PC-9 (cell line): Measurements from ENCODE around the gene JADE1. TPM values are rescaled to one million over a fixed set of nuclear protein-coding genes. Genes with fewer than 3 reads are reported as not detected.

ENCODE experiments used
- BruUV-seq: library from RNA; stranded (reverse); fragments of 400-500 nt; replicated peaks from 2 replicates; lab custom pipeline; 2021; lab: Mats Ljungman, UMichigan
- CTCF ChIA-PET: fragments of 300-600 bp; sonication (Branson Sonifier 250); formaldehyde crosslinking; loops from one replicate; lab custom pipeline; 2022; ENCODE audit warnings: antibody characterized with exemption; lab: Charles Lee
- POLR2A ChIA-PET: fragments of 300-600 bp; sonication (Branson Sonifier 250); formaldehyde crosslinking; loops from one replicate; lab custom pipeline; 2022; ENCODE audit warnings: antibody characterized with exemption; ENCODE audit not compliant: unreplicated experiment; lab: Charles Lee
- DNase-seq, 2 experiments: peaks; one replicate each; pipeline versions ENCODE4 v3.0.0 to v3.0.0-alpha.2; 2015 to 2022; ENCODE audit warnings: mixed read lengths in 1 of 2
- H2AFZ ChIP-seq: fragments of 200-600 bp; sonication (generic); 2 replicates; pipeline ENCODE4 v1.8.1; 2017; ENCODE audit warnings: antibody characterized with exemption
- H3F3A ChIP-seq: fragments of 200-600 bp; sonication (generic); 2 replicates; pipeline ENCODE4 v1.8.1; 2017; ENCODE audit warnings: antibody characterized with exemption, mild to moderate bottlenecking, low read depth; ENCODE audit not compliant: insufficient read depth
- H3K27ac ChIP-seq: fragments of 200-600 bp; sonication (generic); 2 replicates; pipeline ENCODE4 v1.6.1; 2016; ENCODE audit warnings: mixed run types
- H3K27me3 ChIP-seq: fragments of 200-600 bp; sonication (generic); 2 replicates; pipeline ENCODE4 v1.6.1; 2016; ENCODE audit warnings: low read depth, mixed run types; ENCODE audit not compliant: insufficient read depth
- H3K36me3 ChIP-seq: fragments of 200-600 bp; sonication (generic); 2 replicates; pipeline ENCODE4 v1.6.1; 2016; ENCODE audit warnings: low read depth, mixed run types
- H3K4me1 ChIP-seq: fragments of 200-600 bp; sonication (generic); replicated peaks from 2 replicates; pipeline ENCODE4 v1.6.1; 2016; ENCODE audit warnings: mixed run types; ENCODE audit not compliant: insufficient read depth
- H3K4me2 ChIP-seq: fragments of 200-600 bp; sonication (generic); 2 replicates; pipeline ENCODE4 v1.6.1; 2017; ENCODE audit warnings: mixed run types
- H3K4me3 ChIP-seq: fragments of 200-600 bp; sonication (generic); 2 replicates; pipeline ENCODE4 v1.6.1; 2016; ENCODE audit warnings: mixed run types
- H3K79me2 ChIP-seq: fragments of 200-600 bp; sonication (generic); 2 replicates; pipeline ENCODE4 v1.6.1; 2017; ENCODE audit warnings: low read depth, mixed run types
- H3K9me2 ChIP-seq: fragments of 200-600 bp; sonication (generic); 2 replicates; pipeline ENCODE4 v1.8.1; 2017; ENCODE audit warnings: mild to moderate bottlenecking; ENCODE audit not compliant: insufficient read depth
- H3K9me3 ChIP-seq: fragments of 200-600 bp; sonication (generic); 2 replicates; pipeline ENCODE4 v1.8.1; 2016; ENCODE audit warnings: low read depth; ENCODE audit not compliant: insufficient read depth
- H4K20me1 ChIP-seq: fragments of 200-600 bp; sonication (generic); 2 replicates; pipeline ENCODE4 v1.8.1; 2017; ENCODE audit not compliant: insufficient read depth
- EZH2 ChIP-seq: fragments of 200-600 bp; sonication (generic); IDR thresholded peaks from 2 replicates; pipeline ENCODE4 v1.8.0; 2017; ENCODE audit warnings: antibody characterized with exemption, low read depth
- intact Hi-C: fragments of 100-400 bp; cut with micrococcal nuclease; formaldehyde crosslinking; loops from one replicate; pipeline ENCODE4 v1.10.0; 2022; ENCODE audit not compliant: unreplicated experiment
- total RNA-seq: library from RNA; stranded (reverse); gene quantifications from 2 replicates; pipeline ENCODE4 v1.2.3, GENCODE V29; 2021
- TF ChIP-seq, protein P1 (sequence below): fragments of 200-600 bp; sonication (generic); conservative IDR thresholded peaks from 2 replicates; pipeline ENCODE4 v1.6.1; 2017; ENCODE audit warnings: mixed run types, antibody characterized with exemption, mild to moderate bottlenecking, moderate library complexity

Gene JADE1
- total RNA-seq, 1 experiment from 2014 or later: 23.1 TPM

GRCh38 chr4:128862608-128863311 is 53.3 kb downstream of the JADE1 start:
- no peaks in the 10 kb centered on the region for H3K79me2 ChIP-seq
- DNase-seq: no peak
- intact Hi-C loops: loop anchor here (1.0 kb wide), 4 partner anchors 52 to 671 kb away; no protein-coding TSS in a partner anchor
- CTCF ChIA-PET: interaction anchor here (0.6 to 1.5 kb wide), 3 partner anchors 264 to 638 kb away, joined by 3 read pairs; no protein-coding TSS in a partner anchor
- H3K4me3 ChIP-seq: no peak overlapping the region
- H3K27me3 ChIP-seq: no peaks in the 10 kb centered on the region
- TF ChIP-seq, protein P1, sequence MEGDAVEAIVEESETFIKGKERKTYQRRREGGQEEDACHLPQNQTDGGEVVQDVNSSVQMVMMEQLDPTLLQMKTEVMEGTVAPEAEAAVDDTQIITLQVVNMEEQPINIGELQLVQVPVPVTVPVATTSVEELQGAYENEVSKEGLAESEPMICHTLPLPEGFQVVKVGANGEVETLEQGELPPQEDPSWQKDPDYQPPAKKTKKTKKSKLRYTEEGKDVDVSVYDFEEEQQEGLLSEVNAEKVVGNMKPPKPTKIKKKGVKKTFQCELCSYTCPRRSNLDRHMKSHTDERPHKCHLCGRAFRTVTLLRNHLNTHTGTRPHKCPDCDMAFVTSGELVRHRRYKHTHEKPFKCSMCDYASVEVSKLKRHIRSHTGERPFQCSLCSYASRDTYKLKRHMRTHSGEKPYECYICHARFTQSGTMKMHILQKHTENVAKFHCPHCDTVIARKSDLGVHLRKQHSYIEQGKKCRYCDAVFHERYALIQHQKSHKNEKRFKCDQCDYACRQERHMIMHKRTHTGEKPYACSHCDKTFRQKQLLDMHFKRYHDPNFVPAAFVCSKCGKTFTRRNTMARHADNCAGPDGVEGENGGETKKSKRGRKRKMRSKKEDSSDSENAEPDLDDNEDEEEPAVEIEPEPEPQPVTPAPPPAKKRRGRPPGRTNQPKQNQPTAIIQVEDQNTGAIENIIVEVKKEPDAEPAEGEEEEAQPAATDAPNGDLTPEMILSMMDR: no peak
- TF ChIP-seq EZH2: no peak
- no peaks in the 10 kb centered on the region for H4K20me1 ChIP-seq
- no peaks in the 10 kb centered on the region for H3K9me2 ChIP-seq
- H3F3A ChIP-seq: no peaks in the 10 kb centered on the region
- no peak overlapping the region for H2AFZ ChIP-seq
- H3K9me3 ChIP-seq: no peaks in the 10 kb centered on the region
- H3K36me3 ChIP-seq: no peaks in the 10 kb centered on the region
- no peak overlapping the region for H3K27ac ChIP-seq
- H3K4me2 ChIP-seq: no peak overlapping the region
- H3K4me1 ChIP-seq: no peaks in the 10 kb centered on the region
- POLR2A ChIA-PET: no interaction called here
- BruUV-seq: no TSS peak

GRCh38 chr4:128863312-128864075 is 54.0 kb downstream of the JADE1 start:
- intact Hi-C loops: loop anchor here (1.0 kb wide), 4 partner anchors 53 to 672 kb away; no protein-coding TSS in a partner anchor
- BruUV-seq: no TSS peak
- Histone ChIP-seq H3K79me2 (no peaks in the 10 kb centered on the region), H3K4me1 (no peaks in the 10 kb centered on the region), H2AFZ (no peak overlapping the region), H3K27ac (no peak overlapping the region), H3K27me3 (no peaks in the 10 kb centered on the region), H3K4me2 (no peak overlapping the region), H3K9me2 (no peaks in the 10 kb centered on the region), H3K9me3 (no peaks in the 10 kb centered on the region), H3K36me3 (no peaks in the 10 kb centered on the region), H4K20me1 (no peaks in the 10 kb centered on the region), H3F3A (no peaks in the 10 kb centered on the region), H3K4me3 (no peak overlapping the region)
- ChIA-PET CTCF (no interaction called here), POLR2A (no interaction called here)
- TF ChIP-seq, protein P1: peak; percentile 86
- no peak for TF ChIP-seq EZH2
- peak in 1 of 2 experiments; percentile 59 for DNase-seq

DNA sequence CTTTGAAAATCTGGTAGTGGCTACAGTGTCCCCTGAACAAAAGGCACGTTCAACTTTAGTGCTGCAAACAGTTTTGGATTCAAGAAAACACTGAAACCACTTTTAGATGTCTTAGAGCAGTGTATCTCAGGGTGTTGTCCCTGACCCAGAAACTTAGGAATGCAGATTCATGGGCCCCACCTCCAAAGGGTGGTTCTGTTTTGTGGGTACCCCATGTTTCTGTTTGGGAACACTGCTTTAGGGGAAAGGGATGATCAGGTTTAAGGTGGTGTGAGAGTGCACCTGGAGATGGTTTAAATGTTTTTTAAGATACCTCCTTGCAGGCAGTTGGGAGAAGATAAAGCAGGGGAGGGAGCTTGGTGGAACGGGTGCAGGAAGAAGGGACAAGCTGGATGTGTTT is 55.6 kb downstream of the JADE1 start:
- H3K9me3 ChIP-seq: no peaks in the 10 kb centered on the region
- no peaks in the 10 kb centered on the region for H3K27me3 ChIP-seq
- no peaks in the 10 kb centered on the region for H4K20me1 ChIP-seq
- H2AFZ ChIP-seq: no peak overlapping the region
- ChIA-PET CTCF (no interaction called here), POLR2A (no interaction called here)
- no peaks in the 10 kb centered on the region for H3K36me3 ChIP-seq
- no TSS peak for BruUV-seq
- no peaks in the 10 kb centered on the region for H3K79me2 ChIP-seq
- no peaks in the 10 kb centered on the region for H3F3A ChIP-seq
- TF ChIP-seq, protein P1: no peak
- no peak for TF ChIP-seq EZH2
- no peak for DNase-seq
- no peaks in the 10 kb centered on the region for H3K4me1 ChIP-seq
- no peak overlapping the region for H3K4me2 ChIP-seq
- H3K27ac ChIP-seq: no peak overlapping the region
- H3K9me2 ChIP-seq: no peaks in the 10 kb centered on the region
- intact Hi-C loops: no loop called here
- H3K4me3 ChIP-seq: no peak overlapping the region
